GM18909 (cell line): ENCODE data around the gene ZDHHC4.
A peak's percentile ranks its signal among the peaks of the same experiment; 100 is the strongest.

Experiments used
- ATAC-seq: cut with Tn5 transposase; IDR thresholded peaks from one replicate; pipeline ENCODE4 v1.9.1; 2021; ENCODE audit warnings: mild to moderate bottlenecking; ENCODE audit not compliant: unreplicated experiment, poor library complexity

The ZDHHC4 gene

GRCh38 chr7:6600093-6600492, 22.8 kb downstream of the ZDHHC4 start:
- ATAC-seq = no peak

GRCh38 chr7:6604458-6604857, 27.2 kb downstream of the ZDHHC4 start:
- ATAC-seq = no peak

- no peak for ATAC-seq
Observed at GRCh38 chr7:6606866-6607583, 29.8 kb downstream of the ZDHHC4 start.

- ATAC-seq = no peak
Observed at GRCh38 chr7:6607651-6608051, 30.4 kb downstream of the ZDHHC4 start.

GRCh38 chr7:6608081-6608480, 30.8 kb downstream of the ZDHHC4 start:
- no peak for ATAC-seq

- ATAC-seq = no peak
Observed at GRCh38 chr7:6608794-6609193, 31.5 kb downstream of the ZDHHC4 start.

- ATAC-seq = no peak
Observed at GRCh38 chr7:6612819-6613218, 35.6 kb downstream of the ZDHHC4 start.

GRCh38 chr7:6613706-6614105, 36.5 kb downstream of the ZDHHC4 start:
- no peak for ATAC-seq

GRCh38 chr7:6614953-6615722, 37.9 kb downstream of the ZDHHC4 start, which contains the start of gene ZNF853:
TSS of gene ZNF853 (plus strand) at chr7:6615610. CDS start at chr7:6616175, 565 bp downstream.
- no peak for ATAC-seq

GRCh38 chr7:6615723-6616555, 38.7 kb downstream of the ZDHHC4 start:
- no peak for ATAC-seq

GRCh38 chr7:6616854-6617643, 39.8 kb downstream of the ZDHHC4 start:
- no peak for ATAC-seq

- ATAC-seq = no peak
Observed at GRCh38 chr7:6618621-6619020, 41.4 kb downstream of the ZDHHC4 start.

- no peak for ATAC-seq
Observed at GRCh38 chr7:6619961-6620360, 42.7 kb downstream of the ZDHHC4 start.

- ATAC-seq = no peak
Observed at GRCh38 chr7:6621195-6622133, 44.2 kb downstream of the ZDHHC4 start.

GRCh38 chr7:6622134-6622710, 45.0 kb downstream of the ZDHHC4 start:
- no peak for ATAC-seq

- peak; percentile 65 for ATAC-seq
Observed at GRCh38 chr7:6623589-6624245, 46.5 kb downstream of the ZDHHC4 start.

GRCh38 chr7:6624246-6624611, 47.0 kb downstream of the ZDHHC4 start:
- no peak for ATAC-seq

GRCh38 chr7:6628045-6628444, 50.8 kb downstream of the ZDHHC4 start:
- ATAC-seq = no peak
